Muscle of arm (tissue), 12 donors: ENCODE measurements around the gene CES4A. TPM values are rescaled to one million over a fixed set of nuclear protein-coding genes. Genes with fewer than 3 reads are reported as not detected.
A peak's percentile ranks its signal among the peaks of the same experiment; 100 is the strongest.
"Not testable (repeated sequence)": the region's sequence is repeated elsewhere in the genome, so short reads cannot be mapped to it uniquely, and the experiment has no call there.

ENCODE experiments used
- DNase-seq: peaks from one replicate; pipeline ENCODE4 v3.0.0-alpha.2; 2013
- polyA plus RNA-seq, 12 donors: library from polyadenylated mRNA; unstranded; fragments of 120-200 nt; gene quantifications; one replicate each; pipeline ENCODE4 v1.2.1, GENCODE V29; 2013; ENCODE audit not compliant: insufficient read length in 12 of 12

Gene CES4A
- polyA plus RNA-seq, 12 donors, result 1.5 to 14.7 (median 2.5) TPM; not detected in 2

DNA sequence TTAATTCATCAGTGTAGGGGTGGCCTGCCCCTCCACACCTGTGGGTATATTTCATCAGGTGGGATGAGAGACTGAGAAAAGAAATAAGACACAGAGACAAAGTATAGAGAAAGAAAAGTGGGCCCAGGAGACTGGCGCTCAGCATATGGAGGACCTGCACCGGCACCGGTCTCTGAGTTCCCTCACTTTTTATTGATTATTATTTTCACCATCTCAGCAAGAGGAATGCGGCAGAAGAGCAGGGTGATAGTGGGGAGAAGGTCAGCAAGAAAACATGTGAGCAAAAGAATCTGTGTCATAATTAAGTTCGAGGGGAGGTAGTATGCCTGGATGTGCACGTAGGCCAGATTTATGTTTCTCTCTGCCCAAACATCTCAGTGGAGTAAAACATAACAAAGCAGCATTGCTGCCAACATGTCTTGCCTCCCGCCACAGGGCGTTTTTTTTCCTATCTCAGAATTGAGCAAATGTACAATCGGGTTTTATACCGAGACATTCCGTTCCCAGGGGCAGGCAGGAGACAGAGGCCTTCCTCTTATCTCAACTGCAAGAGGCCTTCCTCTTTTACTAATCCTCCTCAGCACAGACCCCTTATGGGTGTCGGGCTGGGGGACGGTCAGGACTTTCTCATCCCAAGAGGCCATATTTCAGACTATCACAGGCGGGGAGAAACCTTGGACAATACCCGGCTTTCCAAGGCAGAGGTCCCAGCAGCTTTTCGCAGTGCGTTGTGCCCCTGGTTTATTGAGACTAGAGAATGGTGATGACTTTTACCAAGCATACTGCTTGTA lies 32.8 kb upstream of the CES4A start:
- DNase-seq, result not testable (repeated sequence)

DNA sequence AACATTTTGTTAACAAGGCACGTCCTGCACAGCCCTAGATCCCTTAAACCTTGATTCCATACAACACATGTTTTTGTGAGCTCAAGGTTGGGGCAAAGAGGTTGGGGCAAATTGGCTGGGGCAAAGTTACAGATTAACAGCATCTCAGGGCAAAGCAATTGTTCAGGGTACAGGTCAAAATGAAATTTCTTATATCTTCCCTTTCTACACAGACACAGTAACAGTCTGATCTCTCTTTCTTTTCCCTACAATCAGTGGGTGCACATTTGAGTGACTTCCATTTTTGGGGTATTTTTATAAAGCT lies 32.3 kb upstream of the CES4A start:
- DNase-seq, result not testable (repeated sequence)

DNA sequence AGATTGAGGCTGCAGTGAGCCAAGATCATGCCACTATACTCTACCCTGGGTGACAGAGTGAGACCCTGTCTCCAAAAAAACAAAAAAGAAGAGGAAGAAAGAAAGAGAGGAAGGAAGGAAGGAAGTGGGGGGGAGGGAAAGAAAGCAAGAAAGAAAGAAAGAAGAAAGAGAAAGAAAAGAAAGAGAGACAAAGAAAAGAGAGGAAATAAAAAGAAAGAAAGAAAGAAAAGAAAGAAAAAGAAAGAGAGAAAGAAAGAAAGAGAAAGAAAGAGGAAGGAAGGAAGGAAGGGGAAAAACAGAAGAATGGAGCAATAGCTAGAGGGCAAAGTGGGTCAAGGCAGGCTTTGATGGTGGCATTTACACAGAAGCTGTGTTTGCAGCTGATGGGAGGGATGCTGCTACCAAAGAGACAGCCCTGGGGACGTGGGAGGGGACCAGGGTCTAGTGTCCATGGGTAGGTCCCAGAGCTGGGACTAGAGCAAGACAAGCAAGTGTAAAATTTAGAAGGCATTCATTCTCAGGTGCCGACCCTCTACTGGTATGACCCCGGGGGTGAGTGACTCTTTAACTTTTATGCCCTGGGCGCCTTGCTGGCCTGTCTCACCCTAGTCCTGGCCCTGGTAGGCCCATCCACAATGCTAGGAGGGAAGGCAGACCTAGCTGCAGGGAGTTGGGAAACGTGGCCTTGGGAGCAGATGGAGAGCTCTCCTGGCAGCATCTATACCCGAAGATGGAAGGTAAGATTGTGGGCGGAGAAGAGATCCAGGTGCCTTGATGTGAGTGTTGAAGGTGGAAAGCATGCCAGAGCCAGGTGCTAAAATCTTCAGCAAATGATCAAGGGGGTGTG lies 29.3 kb upstream of the CES4A start:
- DNase-seq, result no peak

DNA sequence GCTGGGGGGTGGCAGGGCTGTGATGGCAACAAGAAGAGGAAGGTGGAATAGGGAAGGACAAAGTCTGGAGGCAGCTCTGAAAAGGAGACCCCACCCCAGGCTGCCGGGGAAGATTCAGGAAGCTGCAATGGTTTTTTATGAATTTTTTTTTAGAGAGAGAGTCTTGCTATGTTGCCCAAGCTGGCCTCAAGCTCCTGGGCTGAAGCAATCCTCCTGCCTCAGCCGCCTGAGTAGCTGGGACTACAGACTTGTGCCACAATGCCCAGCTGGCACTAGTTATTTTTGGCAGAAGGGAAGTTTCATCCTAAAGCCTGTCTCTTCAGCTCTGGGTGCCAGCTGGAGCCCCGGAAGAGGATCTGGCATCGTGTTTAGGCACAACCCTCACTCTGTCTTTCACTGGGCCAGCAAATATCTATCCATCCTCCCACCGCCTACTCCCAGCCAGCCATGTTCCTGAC lies 28.7 kb upstream of the CES4A start:
- DNase-seq, result no peak

DNA sequence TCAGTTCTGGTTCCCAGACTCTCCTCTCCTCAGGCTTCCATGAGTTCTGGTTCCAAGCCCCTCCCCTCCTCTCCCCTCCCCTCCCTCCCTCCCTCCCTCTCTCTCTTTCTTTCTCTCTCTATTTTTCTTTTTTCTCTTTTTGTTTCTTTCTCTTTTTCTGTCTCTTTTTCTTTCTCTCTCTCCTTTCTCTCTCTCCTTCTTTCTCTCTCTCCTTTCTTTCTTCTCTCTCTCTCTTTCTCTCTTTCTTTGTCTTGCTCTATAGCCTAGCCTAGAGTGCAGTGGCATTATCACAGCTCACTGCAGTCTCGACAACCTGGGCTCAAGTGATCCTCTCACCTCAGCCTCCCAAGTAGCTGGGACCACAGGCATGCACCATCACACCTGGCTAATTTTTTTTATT lies 28.1 kb upstream of the CES4A start:
- DNase-seq, result no peak

DNA sequence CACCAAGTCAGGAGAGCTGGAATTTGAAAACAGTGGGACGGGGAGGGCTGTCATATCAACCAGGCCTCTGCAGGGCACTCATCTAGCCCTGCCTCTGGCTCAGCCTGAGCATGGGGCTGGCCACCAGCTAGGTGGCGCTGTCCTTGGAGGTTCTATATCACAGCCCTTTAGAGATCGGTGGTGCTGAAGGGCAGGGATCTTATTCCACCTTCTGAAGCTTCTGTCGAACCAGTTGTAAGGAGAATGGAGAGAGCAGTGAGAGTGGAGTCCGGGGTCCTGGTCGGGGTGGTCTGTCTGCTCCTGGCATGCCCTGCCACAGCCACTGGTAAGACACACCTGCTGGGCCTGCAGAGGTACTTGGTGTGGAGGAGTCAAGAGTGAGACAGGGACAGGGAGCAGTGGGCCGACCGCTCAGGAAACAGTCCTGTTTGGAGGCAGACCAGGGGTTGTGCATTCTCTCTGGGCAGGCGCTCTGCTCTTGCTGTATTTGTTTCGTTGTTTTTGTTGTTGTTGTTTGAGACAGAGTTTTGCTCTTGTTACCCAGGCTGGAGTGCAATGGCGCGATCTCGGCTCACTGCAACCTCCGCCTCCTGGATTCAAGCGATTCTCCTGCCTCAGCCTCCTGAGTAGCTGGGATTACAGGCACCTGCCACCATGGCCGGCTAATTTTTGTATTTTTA lies 27.2 kb upstream of the CES4A start, which contains the start of gene CES3:
TSS of gene CES3 (plus strand) at position 202 of the 680 bp plus-strand sequence. CDS start at position 244, 42 bp downstream.
- no peak for DNase-seq

DNA sequence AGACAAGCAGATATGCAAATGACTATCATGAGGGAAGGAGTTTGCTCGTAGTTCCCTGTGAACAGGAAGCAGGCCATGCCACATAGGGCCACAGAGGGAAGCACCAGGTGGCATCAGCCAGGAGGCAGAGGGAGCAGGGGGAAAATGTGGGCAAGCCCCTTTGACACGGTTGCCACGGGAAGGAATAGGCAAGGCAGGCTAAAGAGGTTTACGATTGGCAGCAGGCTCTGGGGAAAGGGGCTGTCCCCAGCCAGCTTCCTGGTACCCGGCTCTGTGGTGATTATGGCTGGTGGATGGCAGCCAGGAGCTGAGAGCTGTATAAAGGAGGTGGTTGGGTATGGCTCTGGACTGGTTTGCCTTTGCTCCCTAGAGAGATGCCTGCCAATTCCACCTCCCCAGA lies 26.5 kb upstream of the CES4A start:
- DNase-seq, result no peak

DNA sequence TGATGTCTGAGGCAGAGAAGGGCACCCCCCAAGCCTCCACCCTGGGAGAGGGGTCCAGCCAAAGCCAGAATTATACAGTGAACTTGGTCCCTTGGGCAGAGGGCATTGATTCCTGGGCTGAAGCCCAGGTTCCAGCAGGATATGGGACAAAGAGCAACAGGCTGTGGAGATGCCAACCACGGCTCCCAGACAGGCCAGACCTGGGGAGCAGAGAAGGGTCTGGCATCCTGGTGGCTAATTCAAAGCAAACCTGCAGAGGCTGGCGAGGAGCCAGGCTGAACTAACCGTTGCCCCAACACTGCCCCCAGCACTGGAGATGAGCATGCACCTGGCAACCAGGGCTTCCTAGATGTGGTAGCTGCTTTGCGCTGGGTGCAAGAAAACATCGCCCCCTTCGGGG lies 24.3 kb upstream of the CES4A start:
- DNase-seq, result no peak

DNA sequence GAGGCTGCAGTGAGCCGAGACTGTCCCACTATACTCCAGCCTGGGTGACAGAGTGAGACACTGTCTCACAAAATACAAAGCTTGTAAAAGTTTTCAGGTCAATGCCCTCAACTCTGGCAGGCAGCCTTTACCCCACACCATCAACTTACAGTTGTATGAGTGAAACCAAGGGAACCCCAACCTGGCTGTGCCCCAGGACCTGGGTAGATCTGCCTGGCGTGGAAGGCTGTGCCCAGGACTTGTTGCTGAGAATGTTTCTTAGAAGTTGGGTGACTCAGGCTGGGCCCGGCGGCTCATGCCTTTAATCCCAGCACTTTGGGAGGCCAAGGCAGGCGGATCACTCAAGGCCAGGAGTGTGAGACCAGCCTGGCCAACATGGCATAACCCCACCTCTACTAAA lies 19.5 kb upstream of the CES4A start:
- no peak for DNase-seq

DNA sequence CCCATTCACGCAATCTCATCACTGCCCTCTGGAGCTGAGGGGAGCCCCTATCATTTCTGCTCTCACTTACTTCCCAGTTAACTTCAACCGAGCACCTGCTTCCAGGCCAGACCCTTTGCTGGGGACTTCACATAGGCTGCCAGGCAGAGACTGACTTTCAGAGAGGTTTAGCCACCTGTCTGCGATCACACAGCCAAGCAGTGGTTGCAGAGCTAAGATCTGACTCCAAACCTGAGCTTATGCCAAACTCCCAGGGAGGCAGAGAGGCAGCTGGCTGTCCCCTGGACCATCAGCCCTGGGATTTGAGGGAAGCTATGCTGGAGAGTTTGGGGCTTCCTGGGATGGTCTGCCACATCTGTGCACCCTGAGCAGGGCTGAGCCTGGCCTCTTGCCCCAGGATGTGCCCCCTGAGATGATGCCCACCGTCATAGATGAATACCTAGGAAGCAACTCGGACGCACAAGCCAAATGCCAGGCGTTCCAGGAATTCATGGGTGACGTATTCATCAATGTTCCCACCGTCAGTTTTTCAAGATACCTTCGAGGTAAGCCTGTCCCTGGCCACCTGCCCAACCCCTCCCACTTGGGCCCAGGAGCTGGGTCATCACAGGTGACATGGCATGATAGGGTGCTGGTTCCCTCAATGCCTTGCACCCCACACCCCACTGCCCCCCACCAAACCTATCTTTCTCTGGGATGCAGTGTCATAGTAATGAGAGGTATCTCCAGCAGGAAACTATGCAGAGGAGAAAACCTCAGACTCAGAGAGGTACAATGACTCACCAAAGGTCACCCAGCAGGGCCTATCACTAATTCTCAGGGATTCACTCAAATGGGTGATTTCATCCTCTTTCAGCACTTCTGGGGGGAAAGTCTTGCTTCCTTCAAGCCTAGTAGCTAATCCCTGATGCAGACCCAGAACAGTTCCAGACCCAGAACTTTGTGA lies 17.3 kb upstream of the CES4A start:
- DNase-seq, result no peak

DNA sequence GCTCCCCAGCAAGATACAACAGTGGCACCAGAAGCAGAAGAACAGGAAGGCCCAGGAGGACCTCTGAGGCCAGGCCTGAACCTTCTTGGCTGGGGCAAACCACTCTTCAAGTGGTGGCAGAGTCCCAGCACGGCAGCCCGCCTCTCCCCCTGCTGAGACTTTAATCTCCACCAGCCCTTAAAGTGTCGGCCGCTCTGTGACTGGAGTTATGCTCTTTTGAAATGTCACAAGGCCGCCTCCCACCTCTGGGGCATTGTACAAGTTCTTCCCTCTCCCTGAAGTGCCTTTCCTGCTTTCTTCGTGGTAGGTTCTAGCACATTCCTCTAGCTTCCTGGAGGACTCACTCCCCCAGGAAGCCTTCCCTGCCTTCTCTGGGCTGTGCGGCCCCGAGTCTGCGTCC lies 15.4 kb upstream of the CES4A start:
- DNase-seq, result no peak

DNA sequence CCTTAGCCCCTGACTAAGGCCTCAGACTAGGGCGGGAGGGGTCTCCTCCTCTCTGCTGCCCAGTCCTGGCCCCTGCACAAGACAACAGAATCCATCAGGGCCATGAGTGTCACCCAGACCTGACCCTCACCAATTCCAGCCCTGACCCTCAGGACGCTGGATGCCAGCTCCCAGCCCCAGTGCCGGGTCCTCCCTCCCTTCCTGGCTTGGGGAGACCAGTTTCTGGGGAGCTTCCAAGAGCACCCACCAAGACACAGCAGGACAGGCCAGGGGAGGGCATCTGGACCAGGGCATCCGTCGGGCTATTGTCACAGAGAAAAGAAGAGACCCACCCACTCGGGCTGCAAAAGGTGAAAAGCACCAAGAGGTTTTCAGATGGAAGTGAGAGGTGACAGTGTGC lies 14.7 kb upstream of the CES4A start:
- DNase-seq, result no peak

DNA sequence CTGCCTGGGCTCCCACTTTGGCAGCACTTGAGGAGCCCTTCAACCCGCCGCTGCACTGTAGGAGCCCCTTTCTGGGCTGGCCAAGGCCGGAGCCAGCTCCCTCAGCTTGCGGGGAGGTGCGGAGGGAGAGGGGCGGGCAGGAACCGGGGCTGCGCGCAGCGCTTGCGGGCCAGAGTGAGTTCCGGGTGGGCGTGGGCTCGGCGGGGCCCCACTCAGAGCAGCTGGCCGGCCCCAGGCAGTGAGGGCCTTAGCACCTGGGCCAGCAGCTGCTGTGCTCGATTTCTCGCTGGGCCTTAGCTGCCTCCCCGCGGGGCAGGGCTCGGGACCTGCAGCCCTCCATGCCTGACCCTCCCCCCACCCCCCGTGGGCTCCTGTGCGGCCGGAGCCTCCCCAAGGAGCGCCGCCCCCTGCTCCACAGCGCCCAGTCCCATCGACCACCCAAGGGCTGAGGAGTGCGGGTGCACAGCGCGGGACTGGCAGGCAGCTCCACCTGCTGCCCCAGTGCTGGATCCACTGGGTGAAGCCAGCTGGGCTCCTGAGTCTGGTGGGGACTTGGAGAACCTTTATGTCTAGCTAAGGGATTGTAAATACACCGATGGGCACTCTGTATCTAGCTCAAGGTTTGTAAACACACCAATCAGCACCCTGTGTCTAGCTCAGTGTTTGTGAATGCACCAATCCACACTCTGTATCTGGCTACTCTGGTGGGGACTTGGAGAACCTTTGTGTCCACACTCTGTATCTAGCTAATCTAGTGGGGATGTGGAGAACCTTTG lies 14.0 kb upstream of the CES4A start:
- DNase-seq, result not testable (repeated sequence)

DNA sequence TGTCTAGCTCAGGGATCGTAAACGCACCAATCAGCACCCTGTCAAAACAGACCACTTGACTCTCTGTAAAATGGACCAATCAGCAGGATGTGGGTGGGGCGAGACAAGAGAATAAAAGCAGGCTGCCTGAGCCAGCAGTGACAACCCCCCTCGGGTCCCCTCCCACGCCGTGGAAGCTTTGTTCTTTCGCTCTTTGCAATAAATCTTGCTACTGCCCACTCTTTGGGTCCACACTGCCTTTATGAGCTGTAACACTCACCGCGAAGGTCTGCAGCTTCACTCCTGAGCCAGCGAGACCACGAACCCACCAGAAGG lies 13.5 kb upstream of the CES4A start:
- DNase-seq, result not testable (repeated sequence)

DNA sequence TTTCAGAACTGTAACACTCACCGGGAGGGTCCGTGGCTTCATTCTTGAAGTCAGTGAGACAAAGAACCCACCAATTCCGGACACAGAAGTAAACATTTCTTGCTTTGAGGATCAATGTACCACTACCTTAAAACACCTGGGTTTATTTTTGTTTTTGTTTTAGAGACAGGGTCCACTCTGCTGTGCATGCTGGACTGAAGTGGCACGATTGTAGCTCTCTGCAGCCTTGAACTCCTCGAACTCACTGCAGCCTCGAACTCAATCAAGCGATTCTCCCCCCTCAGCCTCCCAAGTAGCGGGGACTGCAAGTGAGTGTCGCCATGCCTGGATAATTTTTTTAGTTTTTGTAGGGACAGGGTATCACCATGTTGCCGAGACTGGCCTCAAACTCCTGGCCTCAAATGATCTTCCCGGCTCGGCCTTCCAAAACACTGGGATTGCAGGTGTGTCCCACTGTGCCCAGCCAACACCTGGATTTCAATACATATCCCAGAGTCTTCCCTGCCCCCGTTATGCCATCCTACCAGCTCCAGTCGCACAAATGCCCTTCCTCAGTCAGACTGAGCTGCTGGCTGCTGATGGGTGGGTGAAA lies 13.0 kb upstream of the CES4A start:
- no peak for DNase-seq

DNA sequence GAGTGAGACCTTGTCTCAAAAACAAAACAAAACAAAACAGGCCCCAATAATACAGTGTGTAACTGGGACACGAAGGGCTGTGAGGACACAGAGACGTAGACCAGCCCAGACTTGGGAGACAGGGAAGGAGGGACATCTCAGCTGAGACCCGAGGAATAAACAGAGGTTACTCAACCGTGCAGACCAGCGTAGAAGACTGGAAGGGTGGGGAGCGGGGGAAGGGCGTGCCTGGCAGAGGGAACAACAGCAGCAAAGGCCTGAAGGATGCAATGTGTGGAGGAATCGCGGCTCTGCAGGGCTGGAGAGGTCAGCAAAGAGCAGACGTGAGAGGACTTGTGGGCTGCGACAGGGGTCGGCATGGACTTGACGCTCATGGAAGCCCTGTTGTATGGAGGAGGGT lies 11.6 kb upstream of the CES4A start:
- no peak for DNase-seq

DNA sequence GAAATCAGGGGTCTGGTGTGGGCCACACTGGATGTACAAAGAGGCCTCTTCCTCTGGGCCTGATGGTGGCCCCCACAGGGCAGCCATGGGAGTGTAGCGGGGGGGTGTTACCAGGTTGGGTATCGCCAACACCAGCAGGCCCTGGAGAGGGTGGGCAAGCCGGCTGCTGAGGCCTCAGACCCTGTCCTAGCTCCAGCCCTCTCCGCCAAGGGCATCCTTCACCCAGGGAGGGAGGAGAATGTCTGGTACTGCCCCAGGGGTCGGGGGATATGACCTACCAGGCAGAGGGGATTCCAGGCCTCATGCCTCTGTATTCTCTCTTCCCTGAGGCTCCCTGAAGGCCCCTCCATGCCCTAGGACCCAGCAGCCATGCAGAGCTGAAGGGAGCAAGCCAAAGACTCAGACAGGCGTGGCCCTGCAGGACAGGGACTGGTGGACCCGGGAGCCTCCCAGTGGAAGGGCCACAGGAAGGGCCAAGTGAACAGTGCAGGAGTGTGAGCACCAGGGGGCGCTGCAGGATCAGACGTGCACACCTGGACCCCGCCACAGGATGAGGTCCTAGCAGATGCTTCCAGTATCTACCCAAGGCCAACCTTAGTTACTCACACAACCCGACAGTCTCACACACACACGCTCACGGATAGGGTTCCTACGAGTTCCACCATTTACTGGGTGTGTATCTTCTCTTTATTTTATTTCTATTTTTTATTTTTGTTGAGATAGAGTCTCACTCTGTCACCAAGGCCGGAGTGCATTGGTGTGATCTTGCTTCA lies 10.9 kb upstream of the CES4A start:
- DNase-seq, result peak; percentile 79

DNA sequence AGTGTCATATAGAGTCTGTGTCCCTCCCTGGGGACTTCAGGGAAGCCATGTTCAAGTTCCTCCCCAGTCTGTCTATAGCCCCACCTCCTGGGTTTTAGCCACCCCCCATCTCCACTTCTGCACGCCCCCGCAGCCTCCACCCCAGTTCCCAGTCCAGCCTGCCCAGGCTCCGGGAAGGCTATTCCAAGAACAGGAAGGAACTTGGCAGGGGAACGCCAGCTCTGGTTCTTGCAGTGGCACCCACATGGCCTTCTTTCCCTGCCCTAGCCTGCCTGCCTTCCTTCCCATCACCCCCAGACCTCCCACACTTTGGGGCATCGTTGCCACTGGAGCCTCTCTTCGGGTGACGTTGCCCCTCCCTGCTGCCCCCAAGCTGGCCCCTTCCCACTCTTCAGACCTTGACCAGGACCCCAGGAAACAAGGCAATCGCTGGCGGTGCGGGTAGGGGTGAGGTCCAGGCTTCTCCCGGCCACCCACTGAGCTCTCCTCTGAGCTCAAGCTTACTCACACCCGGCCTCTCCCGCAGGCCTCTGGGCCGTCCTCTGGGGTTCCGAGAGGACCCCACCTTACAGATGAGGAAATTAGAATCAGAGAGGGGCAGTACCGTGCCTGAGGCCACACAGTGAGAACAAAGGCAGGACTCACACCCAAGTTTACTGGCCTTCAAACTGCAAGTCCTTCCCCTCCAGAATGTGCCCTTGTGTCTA lies 9.2 kb upstream of the CES4A start:
- DNase-seq, result no peak

DNA sequence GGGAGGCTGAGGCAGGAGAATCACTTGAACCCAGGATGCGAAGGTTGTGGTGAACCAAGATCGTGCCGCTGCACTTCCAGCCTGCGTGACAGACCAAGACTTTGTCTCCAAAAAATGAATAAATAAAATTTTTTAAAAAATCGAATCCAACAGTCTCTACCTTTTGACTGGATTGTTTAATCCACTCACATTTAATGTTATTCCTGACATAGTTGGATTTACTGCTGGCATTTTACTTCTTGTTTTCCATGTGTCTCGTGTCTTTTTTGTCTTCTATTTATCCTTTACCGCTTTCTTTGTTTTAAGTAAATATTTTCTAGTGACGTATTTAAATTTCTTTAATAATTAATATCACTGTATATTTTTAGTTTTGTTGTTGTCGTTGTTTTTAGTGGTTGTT lies 5.4 kb upstream of the CES4A start:
- DNase-seq, result no peak
